ENCODE measurements around the gene PRR11.
A peak's percentile ranks its signal among the peaks of the same experiment; 100 is the strongest.
"Not testable (repeated sequence)": the region's sequence is repeated elsewhere in the genome, so short reads cannot be mapped to it uniquely, and the experiment has no call there.

The PRR11 gene

GRCh38 chr17:59111539-59111938, 44.0 kb upstream of the PRR11 start:
- TF ChIP-seq CTCF (IDR thresholded peaks at IDR 0.05; ENCODE audit: low read depth, low read length), result no peak
- no peak overlapping the region for H3K4me3 ChIP-seq (replicated peaks in 1 of 2; ENCODE audit: low read depth in 2 of 2, low read length in 2 of 2)
- no peak for DNase-seq (ENCODE audit: low read depth in 2 of 2)

- no peak for DNase-seq (ENCODE audit: low read depth in 2 of 2)
- no peak overlapping the region for H3K4me3 ChIP-seq (replicated peaks in 1 of 2; ENCODE audit: low read depth in 2 of 2, low read length in 2 of 2)
- TF ChIP-seq CTCF (IDR thresholded peaks at IDR 0.05; ENCODE audit: low read depth, low read length), result no peak
Observed at GRCh38 chr17:59115474-59115873, 40.1 kb upstream of the PRR11 start.

GRCh38 chr17:59121901-59122480, 33.6 kb upstream of the PRR11 start:
- no peak for DNase-seq (ENCODE audit: low read depth in 2 of 2)
- no peak overlapping the region for H3K4me3 ChIP-seq (replicated peaks in 1 of 2; ENCODE audit: low read depth in 2 of 2, low read length in 2 of 2)
- TF ChIP-seq CTCF (IDR thresholded peaks at IDR 0.05; ENCODE audit: low read depth, low read length), result no peak

GRCh38 chr17:59124665-59125064, 30.9 kb upstream of the PRR11 start:
- no peak for DNase-seq (ENCODE audit: low read depth in 2 of 2)
- H3K4me3 ChIP-seq (replicated peaks in 1 of 2; ENCODE audit: low read depth in 2 of 2, low read length in 2 of 2), result no peak overlapping the region
- TF ChIP-seq CTCF (IDR thresholded peaks at IDR 0.05; ENCODE audit: low read depth, low read length), result no peak

GRCh38 chr17:59126809-59127417, 28.6 kb upstream of the PRR11 start:
- no peak for TF ChIP-seq CTCF (IDR thresholded peaks at IDR 0.05; ENCODE audit: low read depth, low read length)
- H3K4me3 ChIP-seq (replicated peaks in 1 of 2; ENCODE audit: low read depth in 2 of 2, low read length in 2 of 2), result no peak overlapping the region
- DNase-seq (ENCODE audit: low read depth in 2 of 2), result no peak

- DNase-seq (ENCODE audit: low read depth in 2 of 2), result no peak
- no peak overlapping the region for H3K4me3 ChIP-seq (replicated peaks in 1 of 2; ENCODE audit: low read depth in 2 of 2, low read length in 2 of 2)
- TF ChIP-seq CTCF (IDR thresholded peaks at IDR 0.05; ENCODE audit: low read depth, low read length), result no peak
Observed at GRCh38 chr17:59129814-59130213, 25.7 kb upstream of the PRR11 start.

GRCh38 chr17:59131131-59131530, 24.4 kb upstream of the PRR11 start:
- peak in 1 of 2 donors; percentile 10 for DNase-seq (ENCODE audit: low read depth in 2 of 2)
- no peak for TF ChIP-seq CTCF (IDR thresholded peaks at IDR 0.05; ENCODE audit: low read depth, low read length)
- no peak overlapping the region for H3K4me3 ChIP-seq (replicated peaks in 1 of 2; ENCODE audit: low read depth in 2 of 2, low read length in 2 of 2)

GRCh38 chr17:59138339-59138738, 17.2 kb upstream of the PRR11 start:
- not testable (repeated sequence) for H3K4me3 ChIP-seq (replicated peaks in 1 of 2; ENCODE audit: low read depth in 2 of 2, low read length in 2 of 2); DNase-seq (ENCODE audit: low read depth in 2 of 2)
